HepG2 (cell line): ENCODE data around the gene UBR1. TPM values are rescaled to one million over a fixed set of nuclear protein-coding genes. Genes with fewer than 3 reads are reported as not detected.

ENCODE experiments used
- ATAC-seq: fragments of 200-7000 bp; cut with Tn5 transposase; 3 replicates; pipeline ENCODE4 v1.9.1; 2020; ENCODE audit warnings: mild to moderate bottlenecking, moderate library complexity
- BruUV-seq: library from RNA; stranded (reverse); fragments of 400-500 nt; replicated peaks from 2 replicates; lab custom pipeline; 2021; lab: Mats Ljungman, UMichigan
- CTCF ChIA-PET: fragments of 300-600 bp; formaldehyde crosslinking; extraction: SDS; loops from one replicate; lab custom pipeline; 2021; ENCODE audit warnings: low total read pairs, inconsistent platforms, low intra/inter-chr PET ratio; lab: Yijun Ruan, JAX
- POLR2A ChIA-PET: fragments of 350-600 bp; sonication (Branson Sonifier 250); formaldehyde crosslinking; loops from one replicate; lab custom pipeline; 2020; ENCODE audit warnings: antibody characterized with exemption, inconsistent platforms; lab: Yijun Ruan, JAX
- DNase-seq: peaks from one replicate; pipeline ENCODE4 v3.0.0-alpha.2; 2015; ENCODE audit warnings: low spot score
- FAIRE-seq: peaks from 3 replicates; lab custom pipeline; 2011; peaks lifted over from hg19 to GRCh38; lab: Jason Lieb, UNC
- H2AFZ ChIP-seq: one replicate; pipeline ENCODE4 v1.6.1; 2011; ENCODE audit warnings: low read length, inconsistent platforms
- H3K27ac ChIP-seq: fragments of 300-600 bp; 3 replicates; pipeline ENCODE4 v1.8.0; 2011; ENCODE audit warnings: mixed run types, mild to moderate bottlenecking, mixed read lengths, low read length, inconsistent platforms; ENCODE audit not compliant: insufficient read depth; ENCODE audit errors: extremely low read length
- H3K27me3 ChIP-seq, 2 experiments: fragments of 200-600 bp in 1 of 2; 2 replicates in 1 of 2; 3 replicates in 1 of 2; pipeline versions ENCODE4 v1.6.0 to v1.8.0; 2011; ENCODE audit warnings: low read length in 2 of 2, mild to moderate bottlenecking in 2 of 2, moderate library complexity in 2 of 2, inconsistent platforms in 1 of 2; ENCODE audit not compliant: insufficient read depth in 2 of 2, control insufficient read depth in 1 of 2
- H3K36me3 ChIP-seq, 2 experiments: fragments of 200-600 bp in 1 of 2; replicated peaks in 1 of 2; 2 replicates in 1 of 2; 3 replicates in 1 of 2; pipeline versions ENCODE4 v1.5.1 to v1.8.0; 2011; ENCODE audit warnings: low read length in 2 of 2, inconsistent platforms in 1 of 2; ENCODE audit not compliant: insufficient read depth in 2 of 2, control insufficient read depth in 1 of 2
- H3K4me1 ChIP-seq: 2 replicates; pipeline ENCODE4 v1.5.1; 2012; ENCODE audit warnings: low read length, inconsistent platforms; ENCODE audit not compliant: insufficient read depth
- H3K4me2 ChIP-seq: 2 replicates; pipeline ENCODE4 v1.6.0; 2011; ENCODE audit warnings: low read depth, low read length, inconsistent platforms
- H3K4me3 ChIP-seq, 3 experiments: fragments of 200-600 bp in 1 of 3; sonication (generic), shearing (Covaris generic) in 1 of 3; replicated peaks in 1 of 3; 2 replicates each; pipeline ENCODE4 v1.5.1; 2011 to 2016; ENCODE audit warnings: low read length in 3 of 3, inconsistent platforms in 2 of 3, low read depth in 2 of 3, mild to moderate bottlenecking in 2 of 3, control low read depth in 1 of 3, mixed read lengths in 1 of 3; ENCODE audit not compliant: insufficient read depth in 1 of 3
- H3K79me2 ChIP-seq: one replicate; pipeline ENCODE4 v1.6.1; 2011; ENCODE audit warnings: low read length, inconsistent platforms; ENCODE audit not compliant: insufficient read depth
- H3K9ac ChIP-seq: 2 replicates; pipeline ENCODE4 v1.6.0; 2011; ENCODE audit warnings: mild to moderate bottlenecking, low read depth, low read length, inconsistent platforms; ENCODE audit not compliant: insufficient read depth
- H3K9me3 ChIP-seq: 2 replicates; pipeline ENCODE4 v1.5.1; 2012; ENCODE audit warnings: mild to moderate bottlenecking, low read length
- H4K20me1 ChIP-seq: 2 replicates; pipeline ENCODE4 v1.6.0; 2011; ENCODE audit warnings: inconsistent platforms, mild to moderate bottlenecking, low read length, moderate library complexity; ENCODE audit not compliant: insufficient read depth
- CEBPG ChIP-seq: IDR thresholded peaks from 2 replicates; pipeline ENCODE4 v1.6.1; 2016
- CREM ChIP-seq, 2 experiments: sonication (generic) in 1 of 2; formaldehyde crosslinking in 1 of 2; IDR thresholded peaks; 2 replicates each; pipeline versions ENCODE4 v1.4.0 to v1.6.1; 2016 to 2020; ENCODE audit warnings: antibody characterized with exemption in 1 of 2, mild to moderate bottlenecking in 1 of 2, missing genetic modification reagents in 1 of 2
- KLF13 ChIP-seq: sonication (generic); formaldehyde crosslinking; IDR thresholded peaks from 2 replicates; pipeline ENCODE4 v1.4.0; 2020; ENCODE audit warnings: mild to moderate bottlenecking, missing genetic modification reagents
- NCOA5 ChIP-seq: sonication (generic); formaldehyde crosslinking; IDR thresholded peaks from 2 replicates; pipeline ENCODE4 v1.4.0; 2020; ENCODE audit warnings: missing genetic modification reagents
- NFKB2 ChIP-seq: sonication (generic); formaldehyde crosslinking; IDR thresholded peaks from 2 replicates; pipeline ENCODE4 v1.4.0; 2020; ENCODE audit warnings: missing genetic modification reagents, borderline replicate concordance
- RFX5 ChIP-seq: IDR thresholded peaks from 2 replicates; pipeline ENCODE4 v1.6.1; 2011; ENCODE audit warnings: low read depth, low read length, improper control_type of control experiment
- SIX1 ChIP-seq: sonication (generic); formaldehyde crosslinking; IDR thresholded peaks from 2 replicates; pipeline ENCODE4 v1.4.0; 2020; ENCODE audit warnings: missing genetic modification reagents, borderline replicate concordance
- TBX3 ChIP-seq: fragments of 450-650 bp; IDR thresholded peaks from 2 replicates; pipeline ENCODE4 v1.6.1; 2017; ENCODE audit warnings: antibody characterized with exemption, mild to moderate bottlenecking, inconsistent platforms, borderline replicate concordance
- ZBTB20 ChIP-seq: sonication (generic); formaldehyde crosslinking; IDR thresholded peaks from 2 replicates; pipeline ENCODE4 v1.8.1; 2023; ENCODE audit warnings: missing genetic modification reagents, low read depth, mild to moderate bottlenecking, borderline replicate concordance
- ZNF530 ChIP-seq: sonication (generic); formaldehyde crosslinking; IDR thresholded peaks from 2 replicates; pipeline ENCODE4 v1.5.0; 2020; ENCODE audit warnings: low read depth, mild to moderate bottlenecking, missing genetic modification reagents
- ZNF749 ChIP-seq: sonication (generic); formaldehyde crosslinking; IDR thresholded peaks from 2 replicates; pipeline ENCODE4 v1.8.0; 2022; ENCODE audit warnings: mild to moderate bottlenecking, missing genetic modification reagents, moderate library complexity, borderline replicate concordance
- WGBS: methylation state at CpG from one replicate; pipeline ENCODE4 v1.1.6; 2017; ENCODE audit warnings: low lambda C conversion rate; 5-methylcytosine and 5-hydroxymethylcytosine counted together
- in situ Hi-C: cut with HindIII; loops from 2 replicates; pipeline ENCODE4 v1.10.0; 2017; ENCODE audit warnings: low pct_unique_long_range_greater_than_20kb; ENCODE audit not compliant: extremely low pct_ligation_motif_present
- intact Hi-C: fragments of 100-400 bp; cut with micrococcal nuclease; formaldehyde crosslinking; loops from one replicate; pipeline ENCODE4 v1.10.0; 2022; ENCODE audit not compliant: unreplicated experiment
- polyA plus RNA-seq, 8 experiments: library from polyadenylated mRNA; depleted of rRNA in 3 of 8; stranded (reverse) in 7 of 8; unstranded in 1 of 8; fragments of >200 nt; fragmentation: Illumina TruSeq in 4 of 8; extraction: Trizol in 4 of 8; gene quantifications; 2 replicates each; pipeline versions ENCODE4 v1.2.1 to v1.2.3, GENCODE V29; 2011 to 2016; ENCODE audit warnings: low read depth in 4 of 8, missing spikeins in 1 of 8, mixed read lengths in 1 of 8; ENCODE audit not compliant: insufficient read depth in 1 of 8
- total RNA-seq, 5 experiments: library from RNA; depleted of rRNA; stranded (reverse); fragments of >200 nt; fragmentation: Illumina TruSeq; extraction: Trizol; gene quantifications; 2 replicates each; pipeline ENCODE4 v1.2.3, GENCODE V29; 2016; ENCODE audit warnings: low read depth in 1 of 5
- TF ChIP-seq, protein P1 (sequence below): sonication (generic); formaldehyde crosslinking; conservative IDR thresholded peaks from 2 replicates; pipeline ENCODE4 v1.4.0; 2020; ENCODE audit warnings: mild to moderate bottlenecking, missing genetic modification reagents, moderate library complexity
- TF ChIP-seq, protein P2 (sequence below): sonication (generic); formaldehyde crosslinking; IDR thresholded peaks from 2 replicates; pipeline ENCODE4 v1.5.0; 2020; ENCODE audit warnings: missing genetic modification reagents
- TF ChIP-seq, protein P3 (sequence below): conservative IDR thresholded peaks from 2 replicates; pipeline ENCODE4 v1.6.1; 2018; ENCODE audit warnings: missing genetic modification reagents

UBR1 gene
- total and polyA plus RNA-seq, 2 of the 13 experiments (the other 11 are each of a cell fraction or from before 2014, with no cell fraction given): 6.4 to 18.0 TPM

DNA sequence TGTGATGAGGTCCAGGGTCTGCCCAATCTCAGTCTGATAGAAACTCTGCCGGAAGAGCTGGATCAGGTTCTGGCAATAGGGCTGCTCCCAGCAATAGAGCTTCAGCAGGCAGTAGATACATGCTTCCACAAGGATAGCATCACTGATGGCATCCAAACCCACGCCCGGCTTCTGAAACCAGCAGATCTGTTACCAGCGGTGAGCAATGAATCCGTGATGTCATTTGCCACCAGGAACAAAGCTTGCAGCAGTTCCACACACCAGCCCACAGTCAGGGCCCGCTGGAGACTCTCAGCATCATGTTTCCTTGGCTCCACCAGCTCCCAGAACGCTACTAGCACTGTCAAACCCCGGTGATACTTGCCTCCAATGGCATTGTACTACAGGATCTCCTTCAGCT is 166.0 kb downstream of the UBR1 start:
- ATAC-seq: no peak; the same call in 1 of the 3 replicates
- no peak overlapping the region for H3K9ac ChIP-seq
- H3K4me2 ChIP-seq: no peak overlapping the region
- H4K20me1 ChIP-seq: no peaks in the 10 kb centered on the region
- H3K4me1 ChIP-seq: peaks cover 28% of the 10 kb centered on the region
- no peaks in the 10 kb centered on the region for H3K9me3 ChIP-seq
- ChIA-PET CTCF (no interaction called here), POLR2A (no interaction called here)
- no peak for FAIRE-seq
- no TSS peak for BruUV-seq
- H3K36me3 ChIP-seq: peaks cover 0 to 5% of the 10 kb centered on the region in 2 experiments; a peak in 2 of 5 replicates
- intact Hi-C loops (no loop called here), in situ Hi-C loops (no loop called here)
- no peaks in the 10 kb centered on the region for H3K79me2 ChIP-seq
- H3K4me3 ChIP-seq: no peak overlapping the region
- WGBS: 82% methylated on average over 2 of the region's 8 CpGs
- DNase-seq: no peak
- H2AFZ ChIP-seq: no peak overlapping the region
- no peak overlapping the region for H3K27ac ChIP-seq
- no peak for TF ChIP-seq KLF13
- no peak for TF ChIP-seq NCOA5 (CRISPR knock-in tag)
- TF ChIP-seq CREM (IDR thresholded peaks at IDR 0.05): no peak
- TF ChIP-seq CREM (CRISPR knock-in tag; IDR thresholded peaks at IDR 0.05): no peak
- TF ChIP-seq ZBTB20 (CRISPR knock-in tag): no peak
- TF ChIP-seq, protein P1, sequence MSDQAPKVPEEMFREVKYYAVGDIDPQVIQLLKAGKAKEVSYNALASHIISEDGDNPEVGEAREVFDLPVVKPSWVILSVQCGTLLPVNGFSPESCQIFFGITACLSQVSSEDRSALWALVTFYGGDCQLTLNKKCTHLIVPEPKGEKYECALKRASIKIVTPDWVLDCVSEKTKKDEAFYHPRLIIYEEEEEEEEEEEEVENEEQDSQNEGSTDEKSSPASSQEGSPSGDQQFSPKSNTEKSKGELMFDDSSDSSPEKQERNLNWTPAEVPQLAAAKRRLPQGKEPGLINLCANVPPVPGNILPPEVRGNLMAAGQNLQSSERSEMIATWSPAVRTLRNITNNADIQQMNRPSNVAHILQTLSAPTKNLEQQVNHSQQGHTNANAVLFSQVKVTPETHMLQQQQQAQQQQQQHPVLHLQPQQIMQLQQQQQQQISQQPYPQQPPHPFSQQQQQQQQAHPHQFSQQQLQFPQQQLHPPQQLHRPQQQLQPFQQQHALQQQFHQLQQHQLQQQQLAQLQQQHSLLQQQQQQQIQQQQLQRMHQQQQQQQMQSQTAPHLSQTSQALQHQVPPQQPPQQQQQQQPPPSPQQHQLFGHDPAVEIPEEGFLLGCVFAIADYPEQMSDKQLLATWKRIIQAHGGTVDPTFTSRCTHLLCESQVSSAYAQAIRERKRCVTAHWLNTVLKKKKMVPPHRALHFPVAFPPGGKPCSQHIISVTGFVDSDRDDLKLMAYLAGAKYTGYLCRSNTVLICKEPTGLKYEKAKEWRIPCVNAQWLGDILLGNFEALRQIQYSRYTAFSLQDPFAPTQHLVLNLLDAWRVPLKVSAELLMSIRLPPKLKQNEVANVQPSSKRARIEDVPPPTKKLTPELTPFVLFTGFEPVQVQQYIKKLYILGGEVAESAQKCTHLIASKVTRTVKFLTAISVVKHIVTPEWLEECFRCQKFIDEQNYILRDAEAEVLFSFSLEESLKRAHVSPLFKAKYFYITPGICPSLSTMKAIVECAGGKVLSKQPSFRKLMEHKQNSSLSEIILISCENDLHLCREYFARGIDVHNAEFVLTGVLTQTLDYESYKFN (CRISPR knock-in tag): no peak
- TF ChIP-seq, protein P2, sequence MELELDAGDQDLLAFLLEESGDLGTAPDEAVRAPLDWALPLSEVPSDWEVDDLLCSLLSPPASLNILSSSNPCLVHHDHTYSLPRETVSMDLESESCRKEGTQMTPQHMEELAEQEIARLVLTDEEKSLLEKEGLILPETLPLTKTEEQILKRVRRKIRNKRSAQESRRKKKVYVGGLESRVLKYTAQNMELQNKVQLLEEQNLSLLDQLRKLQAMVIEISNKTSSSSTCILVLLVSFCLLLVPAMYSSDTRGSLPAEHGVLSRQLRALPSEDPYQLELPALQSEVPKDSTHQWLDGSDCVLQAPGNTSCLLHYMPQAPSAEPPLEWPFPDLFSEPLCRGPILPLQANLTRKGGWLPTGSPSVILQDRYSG (CRISPR knock-in tag): no peak
- TF ChIP-seq, protein P3, sequence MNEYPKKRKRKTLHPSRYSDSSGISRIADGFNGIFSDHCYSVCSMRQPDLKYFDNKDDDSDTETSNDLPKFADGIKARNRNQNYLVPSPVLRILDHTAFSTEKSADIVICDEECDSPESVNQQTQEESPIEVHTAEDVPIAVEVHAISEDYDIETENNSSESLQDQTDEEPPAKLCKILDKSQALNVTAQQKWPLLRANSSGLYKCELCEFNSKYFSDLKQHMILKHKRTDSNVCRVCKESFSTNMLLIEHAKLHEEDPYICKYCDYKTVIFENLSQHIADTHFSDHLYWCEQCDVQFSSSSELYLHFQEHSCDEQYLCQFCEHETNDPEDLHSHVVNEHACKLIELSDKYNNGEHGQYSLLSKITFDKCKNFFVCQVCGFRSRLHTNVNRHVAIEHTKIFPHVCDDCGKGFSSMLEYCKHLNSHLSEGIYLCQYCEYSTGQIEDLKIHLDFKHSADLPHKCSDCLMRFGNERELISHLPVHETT (CRISPR knock-in tag): no peak
- TF ChIP-seq TBX3: no peak
- no peak for TF ChIP-seq ZNF749 (CRISPR knock-in tag)
- TF ChIP-seq SIX1: no peak
- TF ChIP-seq CEBPG (CRISPR knock-in tag): no peak
- no peak for TF ChIP-seq NFKB2
- no peak for TF ChIP-seq RFX5
- TF ChIP-seq ZNF530 (CRISPR knock-in tag): no peak
- no peaks in the 10 kb centered on the region for H3K27me3 ChIP-seq
